Nephron (organoid): ENCODE measurements around the gene ETNK1.

ENCODE experiments used
- H3K27ac Mint-ChIP-seq, 3 experiments: 2 replicates each; pipeline ENCODE4 v1.8.0; 2020; ENCODE audit warnings: mixed read lengths in 3 of 3, mild to moderate bottlenecking in 2 of 3, moderate library complexity in 1 of 3
- H3K27me3 Mint-ChIP-seq: 2 replicates; pipeline ENCODE4 v1.8.0; 2021; ENCODE audit warnings: low read depth, mild to moderate bottlenecking, moderate library complexity, mixed read lengths
- H3K36me3 Mint-ChIP-seq: 2 replicates; pipeline ENCODE4 v1.8.0; 2020; ENCODE audit warnings: low read depth, mixed read lengths
- H3K4me1 Mint-ChIP-seq: 2 replicates; pipeline ENCODE4 v1.8.0; 2020; ENCODE audit warnings: mixed read lengths
- H3K4me3 Mint-ChIP-seq, 3 experiments: 2 replicates each; pipeline ENCODE4 v1.8.0; 2020; ENCODE audit warnings: mild to moderate bottlenecking in 3 of 3, mixed read lengths in 3 of 3, moderate library complexity in 2 of 3
- H3K9me3 Mint-ChIP-seq: 2 replicates; pipeline ENCODE4 v1.8.0; 2020; ENCODE audit warnings: mixed read lengths
- TF ChIP-seq, protein P1 (sequence below), 3 experiments: fragments of 200-600 bp; sonication (generic); IDR thresholded peaks; one replicate each; pipeline ENCODE4 v1.5.0; 2021; ENCODE audit warnings: antibody characterized with exemption in 3 of 3; ENCODE audit not compliant: unreplicated experiment in 3 of 3

ETNK1 gene

DNA sequence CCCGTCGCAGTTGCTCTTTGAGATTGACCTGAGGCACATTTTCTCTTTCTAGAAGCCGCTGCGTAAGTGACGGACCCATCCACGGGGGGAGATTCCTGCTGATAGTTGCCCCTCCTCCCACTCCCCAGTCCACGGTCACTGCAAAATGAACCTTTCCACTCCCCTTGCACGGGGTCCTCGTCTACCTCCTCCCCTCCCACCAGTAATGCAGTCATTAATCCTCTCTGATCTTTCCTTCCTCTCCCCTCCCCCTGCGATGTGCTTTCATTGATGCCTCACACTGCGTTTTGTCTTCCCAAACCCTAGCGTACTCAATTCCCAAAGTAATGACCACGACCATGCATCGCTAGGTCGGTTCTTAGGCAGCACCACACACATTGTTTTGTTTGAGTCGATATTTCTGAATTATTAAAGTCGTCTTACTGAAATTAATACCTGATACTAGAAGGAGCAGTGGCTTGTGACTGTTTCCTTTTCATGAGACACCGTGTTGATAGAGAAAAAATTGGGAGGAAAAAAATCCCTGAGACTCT, 857 bp downstream of the ETNK1 start:
- Mint-ChIP-seq H3K4me3 (peak overlapping the region; percentile 89 to 94 (median 92)), H3K9me3 (no peaks in the 10 kb centered on the region), H3K4me1 (peaks cover 39% of the 10 kb centered on the region), H3K36me3 (no peaks in the 10 kb centered on the region), H3K27ac (peak overlapping the region; percentile 93 to 98 (median 98)), H3K27me3 (no peaks in the 10 kb centered on the region)
- TF ChIP-seq, protein P1, sequence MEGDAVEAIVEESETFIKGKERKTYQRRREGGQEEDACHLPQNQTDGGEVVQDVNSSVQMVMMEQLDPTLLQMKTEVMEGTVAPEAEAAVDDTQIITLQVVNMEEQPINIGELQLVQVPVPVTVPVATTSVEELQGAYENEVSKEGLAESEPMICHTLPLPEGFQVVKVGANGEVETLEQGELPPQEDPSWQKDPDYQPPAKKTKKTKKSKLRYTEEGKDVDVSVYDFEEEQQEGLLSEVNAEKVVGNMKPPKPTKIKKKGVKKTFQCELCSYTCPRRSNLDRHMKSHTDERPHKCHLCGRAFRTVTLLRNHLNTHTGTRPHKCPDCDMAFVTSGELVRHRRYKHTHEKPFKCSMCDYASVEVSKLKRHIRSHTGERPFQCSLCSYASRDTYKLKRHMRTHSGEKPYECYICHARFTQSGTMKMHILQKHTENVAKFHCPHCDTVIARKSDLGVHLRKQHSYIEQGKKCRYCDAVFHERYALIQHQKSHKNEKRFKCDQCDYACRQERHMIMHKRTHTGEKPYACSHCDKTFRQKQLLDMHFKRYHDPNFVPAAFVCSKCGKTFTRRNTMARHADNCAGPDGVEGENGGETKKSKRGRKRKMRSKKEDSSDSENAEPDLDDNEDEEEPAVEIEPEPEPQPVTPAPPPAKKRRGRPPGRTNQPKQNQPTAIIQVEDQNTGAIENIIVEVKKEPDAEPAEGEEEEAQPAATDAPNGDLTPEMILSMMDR (IDR thresholded peaks at IDR 0.05; ENCODE audit: unreplicated experiment in 3 of 3) = no peak

GRCh38 chr12:22626406-22626805, 1.4 kb downstream of the ETNK1 start:
- peaks cover 39% of the 10 kb centered on the region for H3K4me1 Mint-ChIP-seq
- TF ChIP-seq, protein P1 (IDR thresholded peaks at IDR 0.05; ENCODE audit: unreplicated experiment in 3 of 3) = no peak
- no peaks in the 10 kb centered on the region for H3K36me3 Mint-ChIP-seq
- no peaks in the 10 kb centered on the region for H3K27me3 Mint-ChIP-seq
- no peaks in the 10 kb centered on the region for H3K9me3 Mint-ChIP-seq
- peak overlapping the region; percentile 67 to 98 (median 93) for H3K27ac Mint-ChIP-seq
- H3K4me3 Mint-ChIP-seq = peak overlapping the region; percentile 89 to 94 (median 92)

GRCh38 chr12:22627371-22627770, 2.4 kb downstream of the ETNK1 start:
- peaks cover 39% of the 10 kb centered on the region for H3K4me1 Mint-ChIP-seq
- peak overlapping the region; percentile 15 to 98 (median 93) for H3K27ac Mint-ChIP-seq
- no peaks in the 10 kb centered on the region for H3K9me3 Mint-ChIP-seq
- TF ChIP-seq, protein P1 (IDR thresholded peaks at IDR 0.05; ENCODE audit: unreplicated experiment in 3 of 3) = no peak
- H3K36me3 Mint-ChIP-seq = no peaks in the 10 kb centered on the region
- peak overlapping the region; percentile 67 to 92 (median 89) for H3K4me3 Mint-ChIP-seq
- H3K27me3 Mint-ChIP-seq = no peaks in the 10 kb centered on the region

- H3K4me3 Mint-ChIP-seq = peak overlapping the region; percentile 67 to 92 (median 89)
- TF ChIP-seq, protein P1 (IDR thresholded peaks at IDR 0.05; ENCODE audit: unreplicated experiment in 3 of 3) = no peak
- peaks cover 39% of the 10 kb centered on the region for H3K4me1 Mint-ChIP-seq
- no peaks in the 10 kb centered on the region for H3K9me3 Mint-ChIP-seq
- no peaks in the 10 kb centered on the region for H3K27me3 Mint-ChIP-seq
- H3K27ac Mint-ChIP-seq = peak overlapping the region; percentile 15 to 98 (median 93)
- H3K36me3 Mint-ChIP-seq = peaks cover 2% of the 10 kb centered on the region
These were observed 3.3 kb downstream of the ETNK1 start for GRCh38 chr12:22628228-22628627.

DNA sequence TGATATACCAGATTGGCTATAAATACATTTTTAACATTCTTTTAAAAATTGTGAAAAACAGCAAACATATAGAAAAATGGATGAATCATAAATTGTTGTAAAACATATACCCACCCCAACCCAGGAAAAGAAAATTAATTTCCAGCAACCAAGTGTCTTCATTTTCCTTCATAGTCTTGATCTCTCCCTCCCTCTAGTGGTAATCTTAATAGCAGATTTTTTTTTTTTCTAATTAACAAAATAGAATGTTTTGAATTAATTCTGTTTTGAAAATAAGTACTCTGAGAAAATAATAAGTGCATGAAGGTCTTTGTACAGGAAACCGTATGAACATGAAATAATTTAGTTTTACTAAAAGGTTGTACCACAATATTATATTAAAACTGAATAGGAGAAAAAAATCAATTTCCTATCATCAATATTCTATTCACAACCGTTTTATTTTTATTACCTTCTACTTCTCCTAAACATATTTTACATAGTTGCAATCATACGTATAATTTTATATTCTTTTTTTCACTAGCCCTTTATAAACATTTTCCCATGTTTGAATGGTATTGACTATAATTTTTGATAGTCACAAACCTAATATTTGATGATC, 7.0 kb downstream of the ETNK1 start:
- Mint-ChIP-seq H3K27ac (no peak overlapping the region), H3K36me3 (peaks cover 17% of the 10 kb centered on the region), H3K4me1 (peaks cover 24% of the 10 kb centered on the region), H3K27me3 (no peaks in the 10 kb centered on the region), H3K9me3 (no peaks in the 10 kb centered on the region), H3K4me3 (no peak overlapping the region)
- TF ChIP-seq, protein P1 (IDR thresholded peaks at IDR 0.05; ENCODE audit: unreplicated experiment in 3 of 3) = peak; percentile 54 to 70 (median 62)

- Mint-ChIP-seq H3K9me3 (no peaks in the 10 kb centered on the region), H3K4me1 (no peaks in the 10 kb centered on the region), H3K27ac (no peak overlapping the region), H3K4me3 (no peak overlapping the region), H3K27me3 (no peaks in the 10 kb centered on the region), H3K36me3 (peaks cover 28% of the 10 kb centered on the region)
- TF ChIP-seq, protein P1 (IDR thresholded peaks at IDR 0.05; ENCODE audit: unreplicated experiment in 3 of 3) = no peak
These were observed 9.9 kb downstream of the ETNK1 start for GRCh38 chr12:22634883-22635282.
